Astrocyte of the cerebellum (primary cell): ENCODE measurements around the gene SNTA1.
"Not testable (repeated sequence)": the region's sequence is repeated elsewhere in the genome, so short reads cannot be mapped to it uniquely, and the experiment has no call there.

Experiments used
- DNase-seq: peaks from one replicate; pipeline ENCODE4 v3.0.0-alpha.2; 2011; ENCODE audit warnings: low read depth
- H3K4me3 ChIP-seq: 2 replicates; pipeline ENCODE4 v1.5.1; 2011; ENCODE audit warnings: mild to moderate bottlenecking, low read depth, low read length, moderate library complexity
- in situ Hi-C: cut with HindIII; loops from 2 replicates; pipeline ENCODE4 v1.10.0; 2017; ENCODE audit warnings: low sequenced_read_pairs
- TF ChIP-seq, protein P1 (sequence below): IDR thresholded peaks from 2 replicates; pipeline ENCODE4 v1.5.1; 2012; ENCODE audit warnings: low read length, low read depth, moderate library complexity, mild to moderate bottlenecking; ENCODE audit errors: missing control alignments

Gene SNTA1

DNA sequence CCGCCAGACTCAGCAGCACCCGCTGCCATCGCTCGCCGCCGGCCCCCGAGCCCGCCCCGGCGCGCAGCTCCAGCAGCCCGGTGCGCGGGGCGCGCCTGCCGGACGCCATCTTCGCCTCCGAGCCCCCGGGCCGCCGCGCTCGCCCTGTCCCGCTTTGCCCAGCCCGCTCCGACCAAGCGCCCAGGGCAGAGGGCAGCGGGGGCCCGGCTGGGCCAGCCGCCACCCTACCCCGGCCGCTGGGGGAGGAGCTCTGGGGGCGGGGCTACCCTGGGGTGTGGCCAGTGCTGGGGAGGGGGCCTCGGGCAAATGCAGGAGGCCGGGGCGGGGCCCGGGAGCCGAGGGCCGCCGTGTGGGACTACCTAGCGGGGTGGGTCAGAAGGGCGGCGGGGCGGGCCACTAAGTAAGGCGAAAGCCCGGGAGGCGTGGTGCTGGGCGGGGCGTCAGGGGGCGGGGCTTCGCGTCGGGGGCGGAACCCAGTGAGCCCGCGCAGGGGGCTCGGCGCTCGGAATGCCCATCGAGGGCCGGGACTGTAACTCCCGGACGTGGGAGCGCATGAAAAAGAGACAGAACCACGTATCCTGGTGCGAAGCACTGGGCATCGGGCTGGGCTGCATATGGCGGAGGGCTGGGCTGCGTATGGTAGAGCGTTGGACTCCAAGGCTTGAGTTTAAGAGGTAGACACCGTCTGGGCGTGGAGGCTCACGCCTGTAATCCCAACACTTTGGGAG, at the start of gene SNTA1:
Gene SNTA1 (minus strand): TSS at position 252 of the 728 bp plus-strand sequence. CDS start 143 bp downstream, at position 109.
- in situ Hi-C loops: no loop called here
- DNase-seq: no peak
- H3K4me3 ChIP-seq: peak within 1 kb of the TSS; percentile 55
- TF ChIP-seq, protein P1, sequence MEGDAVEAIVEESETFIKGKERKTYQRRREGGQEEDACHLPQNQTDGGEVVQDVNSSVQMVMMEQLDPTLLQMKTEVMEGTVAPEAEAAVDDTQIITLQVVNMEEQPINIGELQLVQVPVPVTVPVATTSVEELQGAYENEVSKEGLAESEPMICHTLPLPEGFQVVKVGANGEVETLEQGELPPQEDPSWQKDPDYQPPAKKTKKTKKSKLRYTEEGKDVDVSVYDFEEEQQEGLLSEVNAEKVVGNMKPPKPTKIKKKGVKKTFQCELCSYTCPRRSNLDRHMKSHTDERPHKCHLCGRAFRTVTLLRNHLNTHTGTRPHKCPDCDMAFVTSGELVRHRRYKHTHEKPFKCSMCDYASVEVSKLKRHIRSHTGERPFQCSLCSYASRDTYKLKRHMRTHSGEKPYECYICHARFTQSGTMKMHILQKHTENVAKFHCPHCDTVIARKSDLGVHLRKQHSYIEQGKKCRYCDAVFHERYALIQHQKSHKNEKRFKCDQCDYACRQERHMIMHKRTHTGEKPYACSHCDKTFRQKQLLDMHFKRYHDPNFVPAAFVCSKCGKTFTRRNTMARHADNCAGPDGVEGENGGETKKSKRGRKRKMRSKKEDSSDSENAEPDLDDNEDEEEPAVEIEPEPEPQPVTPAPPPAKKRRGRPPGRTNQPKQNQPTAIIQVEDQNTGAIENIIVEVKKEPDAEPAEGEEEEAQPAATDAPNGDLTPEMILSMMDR: no peak

DNA sequence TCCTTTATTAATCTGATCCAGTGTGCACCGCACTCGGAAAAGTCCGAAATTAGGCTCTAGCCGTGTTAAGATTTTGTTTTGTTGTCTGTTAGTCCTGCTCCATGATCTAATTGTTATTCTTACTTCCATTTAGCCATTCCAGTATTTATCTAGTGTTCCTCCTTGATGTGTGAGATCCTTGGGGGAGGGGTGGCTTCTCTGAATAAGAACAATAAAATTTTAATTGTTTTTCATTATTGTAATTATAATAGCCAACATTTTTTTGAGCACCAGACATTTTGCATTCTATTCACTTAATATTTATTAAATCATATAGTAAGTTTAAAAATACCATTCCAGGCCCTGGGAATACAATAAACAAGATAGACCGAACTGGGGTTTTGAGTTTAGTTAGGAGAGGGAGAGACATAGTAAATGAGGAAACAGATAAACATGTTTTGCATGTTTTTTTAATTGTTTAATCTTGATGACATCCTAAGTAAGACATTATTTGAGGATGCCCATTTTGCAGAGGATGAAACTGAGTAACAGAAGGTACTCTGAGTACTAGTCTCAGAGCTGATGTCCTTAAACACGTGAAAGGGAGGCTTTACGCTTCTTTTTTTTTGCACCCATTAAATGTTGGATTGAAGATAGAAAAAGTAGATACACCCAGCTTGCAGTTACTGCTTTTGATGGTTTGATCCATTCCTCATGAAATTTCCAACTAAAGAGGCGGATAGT, 47.5 kb upstream of the SNTA1 start:
- TF ChIP-seq, protein P1: no peak
- in situ Hi-C loops: no loop called here
- H3K4me3 ChIP-seq: peak overlapping the region; percentile 85
- no peak for DNase-seq

DNA sequence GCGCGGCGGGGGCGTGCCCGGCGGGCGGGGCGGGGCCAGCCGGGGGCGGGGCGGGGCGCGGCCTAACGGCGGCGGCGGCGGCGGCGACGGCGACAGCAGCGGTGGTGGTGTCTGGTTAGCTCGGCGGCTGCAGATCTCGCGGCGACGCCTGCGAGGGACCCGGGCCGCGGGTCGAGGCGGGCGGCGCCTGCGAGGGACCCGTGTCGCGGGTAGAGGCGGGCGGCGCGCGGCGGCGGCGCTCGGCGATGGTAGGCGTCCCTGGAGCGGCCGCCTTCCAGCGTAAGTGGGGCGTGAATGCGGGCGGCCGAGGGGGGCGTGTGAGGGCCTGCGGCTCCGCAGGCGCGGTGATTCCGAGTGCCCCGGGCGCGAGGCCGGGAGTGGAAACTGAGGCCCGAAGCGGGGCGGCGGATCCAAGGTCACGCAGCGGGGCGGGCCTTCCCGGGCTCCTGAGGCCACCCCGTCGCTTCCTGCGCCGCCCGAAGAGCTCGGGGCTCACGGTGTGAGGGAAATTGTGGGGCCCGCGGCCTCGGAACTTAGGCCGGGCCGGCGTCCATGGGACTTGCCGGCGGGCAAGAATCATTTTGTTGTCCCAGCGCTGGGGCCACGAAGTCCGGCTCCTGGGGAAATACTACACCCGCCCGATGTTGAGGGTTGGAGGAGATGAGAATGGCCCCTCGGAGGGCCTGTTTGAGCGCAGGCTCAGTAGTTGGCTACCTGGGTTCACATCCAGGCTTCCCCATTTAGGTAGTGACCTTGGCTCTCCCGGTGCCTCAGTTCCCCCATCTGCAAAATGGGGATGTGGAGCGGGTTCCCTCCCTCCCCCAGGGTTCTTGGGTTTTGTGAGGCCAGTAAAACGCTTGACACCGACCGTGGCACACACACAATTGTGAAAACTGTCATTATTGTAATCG, 46.7 kb upstream of the SNTA1 start, which contains the start of gene CBFA2T2:
Gene CBFA2T2 (plus strand): TSS at position 74 of the 911 bp plus-strand sequence. CDS start 172 bp downstream, at position 246.
- in situ Hi-C loops: no loop called here
- TF ChIP-seq, protein P1: no peak
- no peak for DNase-seq
- peak within 1 kb of the TSS; percentile 85 for H3K4me3 ChIP-seq

DNA sequence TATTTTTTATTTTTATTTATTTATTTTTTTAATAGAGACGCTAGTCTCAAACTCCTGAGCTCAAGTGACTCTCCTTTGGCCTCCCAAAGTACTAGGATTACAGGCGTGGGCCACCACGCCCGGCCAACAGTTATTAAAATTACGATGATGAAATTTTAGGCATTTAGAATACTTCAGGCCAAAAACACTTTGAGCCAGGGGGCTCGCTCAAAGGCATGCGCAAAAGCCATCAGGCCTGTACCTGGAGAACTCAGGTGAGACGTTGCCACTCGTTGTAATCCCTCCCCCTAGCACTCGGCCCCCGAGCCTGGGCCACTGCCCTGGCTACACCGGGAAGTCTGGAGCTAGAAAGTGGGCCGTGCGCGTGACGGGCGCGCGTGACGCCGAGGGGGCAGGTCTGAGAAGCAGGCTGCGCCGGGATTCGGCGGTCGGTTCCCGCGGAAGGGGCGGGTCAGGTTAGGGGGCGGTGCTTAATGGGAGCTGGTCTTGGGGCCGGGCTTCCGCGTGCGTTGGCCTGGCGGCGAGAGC, 46.0 kb upstream of the SNTA1 start:
- in situ Hi-C loops: no loop called here
- TF ChIP-seq, protein P1: no peak
- DNase-seq: peak; percentile 88
- peak overlapping the region; percentile 85 for H3K4me3 ChIP-seq

DNA sequence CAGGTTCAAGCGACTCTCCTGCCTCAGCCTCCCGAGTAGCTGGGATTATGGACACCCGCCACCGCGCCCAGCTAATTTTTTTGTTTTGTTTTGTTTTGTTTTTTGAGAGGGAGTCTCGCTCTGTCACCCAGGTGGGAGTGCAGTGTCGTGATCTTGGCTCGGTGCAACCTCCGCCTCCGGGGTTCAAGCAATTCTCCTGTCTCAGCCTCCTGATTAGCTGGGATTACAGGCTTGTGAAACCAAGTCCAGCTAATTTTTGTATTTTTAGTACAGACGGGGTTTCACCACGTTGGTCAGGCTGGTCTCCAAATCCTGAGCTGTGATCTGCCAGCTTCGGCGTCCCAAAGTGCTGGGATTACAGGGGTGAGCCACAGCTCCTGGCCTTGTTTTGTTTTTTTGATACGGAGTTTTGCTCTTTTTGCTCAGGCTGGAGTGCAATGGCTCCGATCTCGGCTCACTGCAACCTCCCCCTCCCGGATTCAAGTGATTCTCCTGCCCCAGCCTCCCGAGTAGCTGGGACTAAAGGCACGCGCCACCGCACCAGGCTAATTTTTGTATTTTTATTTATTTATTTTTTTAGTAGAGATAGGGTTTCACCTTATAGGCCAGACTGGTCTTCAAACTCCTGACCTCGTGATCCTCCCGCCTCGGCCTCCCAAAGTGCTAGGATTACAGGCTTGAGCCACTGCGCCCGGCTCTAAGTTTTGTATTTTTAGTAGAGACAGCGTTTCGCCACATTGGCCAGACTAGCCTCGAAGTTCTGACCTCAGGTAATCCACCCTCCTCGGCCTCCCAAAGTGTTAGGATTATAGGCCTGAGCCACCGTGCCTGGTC, 45.3 kb upstream of the SNTA1 start:
- DNase-seq, in situ Hi-C loops: not testable (repeated sequence)
- H3K4me3 ChIP-seq: peak overlapping the region; percentile 85

DNA sequence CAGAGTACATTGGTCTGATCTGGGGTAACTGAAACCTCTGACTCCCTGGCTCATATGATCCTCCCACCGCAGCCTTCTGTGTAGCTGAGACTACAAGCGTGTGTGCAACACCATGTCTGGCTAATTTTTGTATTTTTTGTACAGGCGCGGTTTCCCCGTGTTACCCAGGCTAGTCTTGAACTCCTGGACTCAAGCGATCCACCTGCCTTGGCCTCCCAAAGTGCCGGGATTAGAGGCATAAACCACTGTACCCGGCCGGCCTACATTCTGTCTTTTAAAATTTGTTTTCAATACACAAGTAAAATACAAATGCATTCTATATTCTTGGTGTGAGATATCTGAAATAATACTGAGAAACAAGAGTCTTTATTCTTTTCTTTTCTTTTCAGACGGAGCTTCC, 44.6 kb upstream of the SNTA1 start:
- TF ChIP-seq, protein P1: no peak
- H3K4me3 ChIP-seq: no peak overlapping the region
- no peak for DNase-seq
- in situ Hi-C loops: no loop called here

DNA sequence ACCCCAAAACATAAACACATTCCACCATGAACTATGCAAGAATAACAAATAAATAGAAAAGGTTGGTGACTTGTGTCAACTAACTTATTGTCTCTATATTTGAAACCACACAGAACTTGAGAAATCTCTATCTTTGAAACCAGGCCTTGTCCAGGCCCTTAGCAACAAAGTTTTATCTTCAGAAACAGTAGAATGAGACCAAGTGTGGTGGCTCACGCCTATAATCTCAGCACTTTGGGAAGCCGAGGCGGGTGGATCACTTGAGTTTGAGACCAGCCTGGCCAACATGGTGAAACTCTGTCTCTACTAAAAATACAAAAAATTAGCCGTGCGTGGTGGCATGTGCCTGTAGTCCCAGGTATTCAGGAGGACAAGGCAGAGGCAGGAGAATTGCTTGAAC, 39.6 kb upstream of the SNTA1 start:
- H3K4me3 ChIP-seq, in situ Hi-C loops, DNase-seq: not testable (repeated sequence)
